SK-N-MC (cell line): Measurements from ENCODE around the gene SCGB3A1.

Source experiments
- DNase-seq: peaks from one replicate; pipeline ENCODE4 v3.0.0-alpha.2; 2011; ENCODE audit warnings: low read depth, low spot score
- H3K27ac ChIP-seq: fragments of 200-600 bp; sonication (generic); 2 replicates; pipeline ENCODE4 v1.5.1; 2016; ENCODE audit warnings: mixed run types
- H3K36me3 ChIP-seq: fragments of 200-600 bp; sonication (generic); 2 replicates; pipeline ENCODE4 v1.6.1; 2017; ENCODE audit warnings: antibody characterized with exemption, low read length, mixed read lengths; ENCODE audit not compliant: insufficient read depth
- H3K4me3 ChIP-seq: fragments of 200-600 bp; sonication (generic); 2 replicates; pipeline ENCODE4 v1.5.1; 2016
- H3K9ac ChIP-seq: fragments of 200-600 bp; sonication (generic); 2 replicates; pipeline ENCODE4 v1.8.0; 2017; ENCODE audit warnings: mixed run types, mixed read lengths; ENCODE audit not compliant: insufficient read length
- H3K9me3 ChIP-seq: fragments of 200-600 bp; sonication (generic); 2 replicates; pipeline ENCODE4 v1.6.1; 2017; ENCODE audit warnings: low read depth, mild to moderate bottlenecking, antibody characterized with exemption, low read length, moderate library complexity, mixed read lengths
- EZH2 ChIP-seq: fragments of 200-600 bp; sonication (generic); IDR thresholded peaks from one replicate; pipeline ENCODE4 v1.6.1; 2017; ENCODE audit warnings: antibody characterized with exemption
- FOXP2 ChIP-seq: optimal IDR thresholded peaks from 2 replicates; pipeline ENCODE3; 2011; ENCODE audit warnings: mild to moderate bottlenecking, moderate library complexity; ENCODE audit not compliant: insufficient read depth; ENCODE audit errors: extremely low read length, control extremely low read depth
- POLR2AphosphoS5 ChIP-seq: IDR thresholded peaks from 2 replicates; pipeline ENCODE4 v1.6.1; 2012; ENCODE audit warnings: mild to moderate bottlenecking, low read depth, low read length, borderline replicate concordance

SCGB3A1 gene, protein sequence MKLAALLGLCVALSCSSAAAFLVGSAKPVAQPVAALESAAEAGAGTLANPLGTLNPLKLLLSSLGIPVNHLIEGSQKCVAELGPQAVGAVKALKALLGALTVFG

DNA sequence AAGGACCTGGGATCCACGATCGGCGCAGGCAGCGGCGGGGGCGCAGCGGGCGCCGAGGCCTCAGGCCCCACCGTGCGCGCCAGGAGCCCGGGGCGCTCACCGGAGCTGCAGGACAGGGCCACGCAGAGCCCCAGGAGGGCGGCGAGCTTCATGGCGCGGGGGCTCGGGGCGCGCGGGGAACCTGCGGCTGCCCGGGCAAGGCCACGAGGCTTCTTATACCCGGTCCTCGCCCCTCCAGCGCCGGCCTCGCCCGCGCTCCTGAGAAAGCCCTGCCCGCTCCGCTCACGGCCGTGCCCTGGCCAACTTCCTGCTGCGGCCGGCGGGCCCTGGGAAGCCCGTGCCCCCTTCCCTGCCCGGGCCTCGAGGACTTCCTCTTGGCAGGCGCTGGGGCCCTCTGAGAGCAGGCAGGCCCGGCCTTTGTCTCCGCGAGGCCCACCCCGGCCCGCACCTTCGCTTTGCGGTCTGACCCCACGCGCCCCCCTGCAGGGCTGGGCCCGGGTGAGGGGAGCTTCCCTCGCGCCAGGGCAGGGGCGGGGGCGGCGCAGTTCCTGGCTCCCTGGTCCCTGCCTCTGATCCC lies at the start of gene SCGB3A1:
SCGB3A1 (minus strand) TSS at position 189 of the 577 bp plus-strand sequence; CDS start at position 152, 37 bp downstream.
- no peak for DNase-seq
- H3K36me3 ChIP-seq: no peaks in the 10 kb centered on the region
- no peak within 1 kb of the TSS for H3K27ac ChIP-seq
- H3K4me3 ChIP-seq: no peak within 1 kb of the TSS
- no peak within 1 kb of the TSS for H3K9ac ChIP-seq
- TF ChIP-seq FOXP2: no peak
- TF ChIP-seq EZH2: no peak
- no peak for TF ChIP-seq POLR2AphosphoS5
- no peaks in the 10 kb centered on the region for H3K9me3 ChIP-seq

DNA sequence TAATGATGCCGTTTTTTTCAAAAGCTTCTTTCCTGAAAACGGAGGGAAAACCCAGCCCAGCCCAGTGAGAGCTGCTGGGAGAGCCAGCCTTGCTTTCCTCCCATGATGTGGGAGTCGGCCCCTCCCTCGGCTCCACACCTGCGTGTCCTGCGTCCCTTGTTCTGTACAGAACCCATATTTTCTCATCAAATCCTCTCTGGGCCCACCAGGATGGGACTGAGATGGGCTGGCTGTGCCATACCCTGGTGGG lies 49.2 kb upstream of the SCGB3A1 start:
- H3K4me3 ChIP-seq: no peak overlapping the region
- no peaks in the 10 kb centered on the region for H3K9me3 ChIP-seq
- H3K36me3 ChIP-seq: no peaks in the 10 kb centered on the region
- no peak for DNase-seq
- no peak overlapping the region for H3K9ac ChIP-seq
- TF ChIP-seq POLR2AphosphoS5 (no peak), FOXP2 (no peak), EZH2 (no peak)
- H3K27ac ChIP-seq: no peak overlapping the region

DNA sequence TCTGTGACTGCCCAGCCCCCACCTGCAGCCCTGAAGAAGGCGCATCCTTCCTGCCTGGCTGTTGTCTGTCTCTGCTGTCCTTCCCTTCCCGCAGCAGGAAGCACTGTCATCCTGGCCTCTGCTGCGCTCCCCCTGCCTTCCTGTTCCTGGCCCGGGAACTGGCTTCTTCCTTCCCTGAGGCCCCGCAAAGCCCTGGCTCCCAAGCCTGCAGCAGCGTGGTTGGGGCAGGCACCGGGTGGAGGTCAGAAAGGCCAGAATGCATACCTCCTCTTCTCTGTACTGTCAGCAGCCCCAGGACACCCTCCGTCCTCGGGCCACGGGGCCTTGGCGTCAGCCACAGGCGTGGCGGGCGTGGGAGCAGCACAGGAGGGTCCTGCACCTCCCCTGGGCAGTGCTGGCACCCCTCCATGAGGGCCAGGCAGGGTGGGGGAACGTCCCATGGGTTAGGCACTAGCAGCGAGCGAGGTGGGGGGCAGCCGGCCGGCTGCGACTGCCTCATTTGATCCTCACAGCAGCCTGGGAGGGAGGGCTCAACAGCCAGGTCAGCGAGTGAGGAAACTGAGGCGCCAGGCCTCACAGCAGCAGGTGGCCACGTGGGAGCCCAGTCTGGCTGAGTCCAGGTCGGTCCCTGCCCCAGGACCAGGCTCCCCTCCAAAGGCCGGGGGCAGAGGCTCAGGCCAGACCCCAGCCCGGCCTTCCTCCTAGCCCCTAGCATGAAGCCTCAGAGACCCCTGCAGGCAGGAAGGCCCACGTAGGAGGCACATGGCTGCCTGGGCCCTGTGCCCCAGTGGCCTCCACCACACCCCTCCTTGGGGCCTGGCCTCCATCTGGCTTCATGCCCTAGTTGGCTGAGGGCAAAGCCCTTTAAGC lies 48.7 kb upstream of the SCGB3A1 start:
- no peak for DNase-seq
- Histone ChIP-seq H3K9ac (no peak overlapping the region), H3K36me3 (no peaks in the 10 kb centered on the region), H3K27ac (no peak overlapping the region), H3K4me3 (no peak overlapping the region), H3K9me3 (no peaks in the 10 kb centered on the region)
- TF ChIP-seq EZH2 (no peak), FOXP2 (no peak), POLR2AphosphoS5 (no peak)

DNA sequence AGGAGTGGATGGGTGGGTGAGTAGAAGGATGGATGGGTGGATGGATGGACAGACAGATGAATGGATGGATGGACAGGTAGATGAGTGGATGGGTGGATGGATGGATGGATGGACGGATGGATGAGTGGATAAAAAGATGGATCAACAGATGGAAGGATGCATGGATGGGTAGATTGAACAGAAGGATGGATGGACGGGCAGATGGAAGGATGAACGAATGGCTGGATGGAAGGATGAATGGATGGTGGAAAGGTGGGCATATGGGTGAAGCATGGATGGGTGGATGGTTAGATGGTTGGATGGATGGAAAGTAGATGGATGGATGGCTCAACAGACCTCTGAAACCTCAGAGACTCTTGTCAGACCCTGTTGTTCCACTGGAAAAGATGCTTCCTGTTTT lies 48.0 kb upstream of the SCGB3A1 start:
- no peaks in the 10 kb centered on the region for H3K9me3 ChIP-seq
- H3K27ac ChIP-seq: no peak overlapping the region
- TF ChIP-seq POLR2AphosphoS5 (no peak), EZH2 (no peak), FOXP2 (no peak)
- DNase-seq: no peak
- no peak overlapping the region for H3K4me3 ChIP-seq
- H3K9ac ChIP-seq: no peak overlapping the region
- H3K36me3 ChIP-seq: no peaks in the 10 kb centered on the region

DNA sequence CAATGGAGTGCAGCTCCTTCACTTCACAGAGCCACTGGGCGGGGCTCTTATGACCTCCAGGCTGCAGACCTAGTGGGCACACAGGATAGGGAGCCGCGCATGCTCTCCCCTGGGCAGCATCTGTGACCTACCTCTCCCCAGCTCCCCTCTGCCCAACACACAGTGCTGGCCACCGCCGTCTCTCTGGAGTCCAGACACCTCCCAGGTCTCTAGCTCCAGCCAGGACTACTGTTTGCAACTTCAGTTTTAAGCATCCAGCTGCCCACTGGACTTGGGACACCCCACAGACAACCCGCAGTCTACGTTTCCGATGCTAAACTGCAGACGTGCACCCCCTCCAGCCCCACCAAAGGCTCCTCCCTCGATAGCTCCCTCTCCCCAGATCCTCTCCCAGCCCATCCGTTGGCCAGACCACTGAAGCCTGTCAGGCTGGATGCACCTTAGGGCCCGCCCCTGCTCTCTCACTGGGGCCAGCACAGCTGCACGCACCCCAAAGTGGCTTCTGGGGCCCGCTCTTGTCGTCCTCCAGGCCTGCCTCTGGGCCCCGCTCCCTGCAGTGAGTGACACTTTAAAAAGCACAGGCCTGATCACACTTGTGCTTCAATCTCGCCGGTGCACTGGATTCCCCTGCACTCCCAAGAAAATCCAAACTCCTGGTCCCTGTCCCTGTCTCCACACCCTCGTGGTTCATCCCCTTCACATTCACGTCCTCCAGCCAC lies 46.8 kb upstream of the SCGB3A1 start:
- H3K9ac ChIP-seq: no peak overlapping the region
- no peaks in the 10 kb centered on the region for H3K9me3 ChIP-seq
- DNase-seq: no peak
- H3K27ac ChIP-seq: no peak overlapping the region
- H3K4me3 ChIP-seq: no peak overlapping the region
- TF ChIP-seq EZH2 (no peak), FOXP2 (no peak), POLR2AphosphoS5 (no peak)
- no peaks in the 10 kb centered on the region for H3K36me3 ChIP-seq

DNA sequence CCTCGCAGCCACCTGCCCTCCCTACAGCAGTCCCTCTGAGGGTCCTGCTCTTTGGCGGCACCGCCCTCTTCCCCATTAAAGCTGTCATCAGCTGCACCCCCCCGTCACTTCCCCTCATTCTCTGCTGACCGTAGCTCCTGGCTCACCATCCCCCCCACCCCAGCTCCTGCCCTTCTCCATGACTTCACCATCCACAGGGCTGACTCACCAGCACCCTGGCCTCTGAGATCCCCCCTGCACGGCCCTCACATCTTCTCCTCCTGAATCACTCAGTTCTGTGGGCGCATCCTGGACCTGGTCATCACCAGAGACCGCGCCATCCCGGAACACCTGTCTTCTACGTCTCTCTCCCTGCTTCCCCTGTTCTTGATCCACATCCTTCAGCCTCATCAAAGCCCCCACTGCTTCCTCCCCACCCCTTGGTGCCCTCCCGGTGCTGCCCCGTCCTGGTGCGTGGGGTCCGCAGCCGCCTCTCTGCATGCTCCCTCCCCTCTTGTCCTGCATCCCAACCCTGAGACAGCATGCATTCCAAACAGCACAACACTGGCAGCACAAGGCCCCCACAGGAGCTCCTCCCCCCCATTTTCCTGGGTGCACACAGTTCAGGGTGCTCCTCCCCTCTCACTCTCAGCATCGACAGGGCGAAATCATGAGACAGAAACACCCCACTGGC lies 45.2 kb upstream of the SCGB3A1 start:
- Histone ChIP-seq H3K9me3 (no peaks in the 10 kb centered on the region), H3K4me3 (no peak overlapping the region), H3K9ac (no peak overlapping the region), H3K27ac (no peak overlapping the region), H3K36me3 (no peaks in the 10 kb centered on the region)
- no peak for DNase-seq
- TF ChIP-seq FOXP2 (no peak), EZH2 (no peak), POLR2AphosphoS5 (no peak)

DNA sequence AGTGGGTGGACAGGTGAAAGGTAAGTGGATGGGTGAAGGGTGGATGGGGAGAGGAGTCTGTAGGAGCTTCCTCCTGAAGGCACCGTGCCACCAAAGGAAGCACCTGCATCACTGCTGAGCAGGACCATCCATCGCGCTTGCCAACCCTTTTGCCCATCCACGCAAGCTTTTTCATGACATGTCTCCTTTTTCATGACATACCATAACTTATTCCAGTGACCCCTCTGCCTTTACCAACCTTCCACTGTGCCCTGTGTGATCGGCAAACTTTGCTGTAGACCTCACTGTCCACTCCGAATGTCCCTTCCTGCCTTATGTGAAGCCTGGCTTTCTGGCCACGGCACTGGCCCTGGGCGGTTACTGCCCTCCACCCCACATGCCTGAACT lies 44.7 kb upstream of the SCGB3A1 start:
- TF ChIP-seq EZH2 (no peak), POLR2AphosphoS5 (no peak), FOXP2 (no peak)
- H3K36me3 ChIP-seq: no peaks in the 10 kb centered on the region
- H3K4me3 ChIP-seq: no peak overlapping the region
- DNase-seq: no peak
- H3K9ac ChIP-seq: no peak overlapping the region
- H3K9me3 ChIP-seq: no peaks in the 10 kb centered on the region
- no peak overlapping the region for H3K27ac ChIP-seq

DNA sequence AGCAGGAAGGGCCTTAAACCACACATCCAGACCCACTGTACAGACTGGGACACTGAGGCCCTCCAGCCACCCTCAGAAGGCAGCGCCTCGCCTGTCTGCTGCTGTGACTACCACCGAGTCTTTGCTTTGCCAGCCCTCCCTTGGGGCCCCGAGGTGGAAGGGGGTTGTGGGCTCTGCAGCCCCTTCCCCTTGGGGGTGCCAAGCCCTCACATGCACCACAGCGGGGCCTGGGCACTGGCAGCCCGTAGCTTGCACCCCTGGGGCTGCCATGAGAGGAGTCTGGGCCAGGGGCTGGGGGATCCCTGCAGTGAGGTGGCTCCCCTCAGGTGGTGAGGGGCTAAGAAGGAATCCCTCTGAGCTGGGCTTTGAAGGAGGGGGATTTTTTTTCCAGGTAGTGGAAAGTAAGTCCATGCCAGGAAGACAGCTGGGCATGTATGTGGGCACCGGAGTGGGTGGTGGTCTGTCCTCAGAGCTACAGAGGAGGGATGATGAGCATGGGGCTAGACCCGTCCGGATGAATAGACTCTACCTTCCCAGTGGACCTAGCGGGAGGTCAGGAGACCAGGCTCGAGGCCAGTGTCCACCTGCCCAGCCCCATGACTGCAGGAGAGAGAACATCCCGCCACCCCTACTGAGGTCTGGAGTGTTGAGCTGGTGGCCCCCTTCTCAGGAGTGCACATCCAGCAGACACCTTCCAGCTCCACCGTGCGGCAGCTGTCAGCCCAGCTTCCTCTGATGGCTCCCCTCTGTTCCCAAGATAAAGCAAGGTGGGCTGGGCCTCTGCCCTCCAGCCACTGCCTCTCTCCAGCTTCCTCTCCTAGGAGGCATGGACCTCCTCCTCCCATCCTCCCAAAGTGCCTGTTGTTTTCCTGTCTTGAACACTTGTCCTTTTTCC lies 42.2 kb upstream of the SCGB3A1 start:
- H3K9me3 ChIP-seq: no peaks in the 10 kb centered on the region
- no peak for DNase-seq

More for the DNA sequence above, 42.2 kb upstream of the SCGB3A1 start:
- Histone ChIP-seq H3K36me3 (no peaks in the 10 kb centered on the region), H3K9ac (no peak overlapping the region), H3K4me3 (no peak overlapping the region), H3K27ac (no peak overlapping the region)
- no peak for TF ChIP-seq FOXP2
- no peak for TF ChIP-seq POLR2AphosphoS5
- no peak for TF ChIP-seq EZH2
